ENCODE measurements around the gene SEMA5A.
A peak's percentile ranks its signal among the peaks of the same experiment; 100 is the strongest.

The SEMA5A gene, protein sequence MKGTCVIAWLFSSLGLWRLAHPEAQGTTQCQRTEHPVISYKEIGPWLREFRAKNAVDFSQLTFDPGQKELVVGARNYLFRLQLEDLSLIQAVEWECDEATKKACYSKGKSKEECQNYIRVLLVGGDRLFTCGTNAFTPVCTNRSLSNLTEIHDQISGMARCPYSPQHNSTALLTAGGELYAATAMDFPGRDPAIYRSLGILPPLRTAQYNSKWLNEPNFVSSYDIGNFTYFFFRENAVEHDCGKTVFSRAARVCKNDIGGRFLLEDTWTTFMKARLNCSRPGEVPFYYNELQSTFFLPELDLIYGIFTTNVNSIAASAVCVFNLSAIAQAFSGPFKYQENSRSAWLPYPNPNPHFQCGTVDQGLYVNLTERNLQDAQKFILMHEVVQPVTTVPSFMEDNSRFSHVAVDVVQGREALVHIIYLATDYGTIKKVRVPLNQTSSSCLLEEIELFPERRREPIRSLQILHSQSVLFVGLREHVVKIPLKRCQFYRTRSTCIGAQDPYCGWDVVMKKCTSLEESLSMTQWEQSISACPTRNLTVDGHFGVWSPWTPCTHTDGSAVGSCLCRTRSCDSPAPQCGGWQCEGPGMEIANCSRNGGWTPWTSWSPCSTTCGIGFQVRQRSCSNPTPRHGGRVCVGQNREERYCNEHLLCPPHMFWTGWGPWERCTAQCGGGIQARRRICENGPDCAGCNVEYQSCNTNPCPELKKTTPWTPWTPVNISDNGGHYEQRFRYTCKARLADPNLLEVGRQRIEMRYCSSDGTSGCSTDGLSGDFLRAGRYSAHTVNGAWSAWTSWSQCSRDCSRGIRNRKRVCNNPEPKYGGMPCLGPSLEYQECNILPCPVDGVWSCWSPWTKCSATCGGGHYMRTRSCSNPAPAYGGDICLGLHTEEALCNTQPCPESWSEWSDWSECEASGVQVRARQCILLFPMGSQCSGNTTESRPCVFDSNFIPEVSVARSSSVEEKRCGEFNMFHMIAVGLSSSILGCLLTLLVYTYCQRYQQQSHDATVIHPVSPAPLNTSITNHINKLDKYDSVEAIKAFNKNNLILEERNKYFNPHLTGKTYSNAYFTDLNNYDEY

GRCh38 chr5:9545992-9546851, at the start of gene SEMA5A:
Gene SEMA5A, minus strand, starts transcription at chr5:9546075. Its CDS starts 166,129 bp downstream, at chr5:9379946.
- DNase-seq: peak in 48 of 56 donors; percentile 16 to 82 (median 58)

- DNase-seq: no peak
These were observed 49.0 kb upstream of the SEMA5A start for GRCh38 chr5:9594913-9595312.

- peak in 12 of 56 donors; percentile 7 to 50 (median 22) for DNase-seq
These were observed 43.4 kb upstream of the SEMA5A start for GRCh38 chr5:9589049-9589835.

DNA sequence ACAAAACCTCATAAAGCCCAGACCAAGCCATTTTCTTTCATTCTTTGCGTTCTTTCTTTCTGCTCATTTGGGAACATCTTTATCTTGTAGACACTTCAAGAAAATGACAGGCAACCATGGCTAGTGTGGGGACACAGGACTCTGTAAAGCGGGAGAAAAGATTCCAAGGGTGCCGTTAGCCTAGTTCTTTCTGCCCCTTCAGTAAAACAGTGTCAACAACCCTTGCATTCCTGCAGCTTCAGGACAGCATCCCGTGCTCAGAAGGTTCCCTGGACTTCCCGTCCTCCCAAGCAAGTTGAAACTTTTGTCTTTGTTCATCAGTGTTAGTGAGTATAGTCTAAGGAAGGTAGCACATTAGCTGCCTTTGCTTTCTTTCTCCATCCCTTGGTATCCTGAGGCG, 42.4 kb upstream of the SEMA5A start:
- no peak for DNase-seq

DNA sequence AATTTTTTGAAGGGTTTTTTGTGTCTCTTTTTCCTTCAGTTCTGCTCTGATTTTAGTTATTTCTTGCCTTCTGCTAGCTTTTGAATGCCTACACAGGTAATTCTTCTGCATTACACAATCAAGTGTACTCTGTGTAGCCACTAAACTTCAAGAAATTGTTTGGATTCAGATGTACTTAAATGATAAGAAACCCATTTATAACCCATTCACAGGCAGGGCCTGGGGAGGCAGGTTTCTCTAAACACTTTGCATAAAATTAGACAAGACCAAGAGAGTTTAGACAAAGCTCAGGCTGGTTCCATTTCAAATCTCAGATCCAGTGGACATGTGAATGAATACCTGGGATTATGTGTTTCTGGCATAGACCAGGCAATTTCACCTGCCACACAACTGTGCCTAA, 41.3 kb upstream of the SEMA5A start:
- no peak for DNase-seq

- DNase-seq: no peak
These were observed 36.5 kb upstream of the SEMA5A start for GRCh38 chr5:9582406-9582805.

DNA sequence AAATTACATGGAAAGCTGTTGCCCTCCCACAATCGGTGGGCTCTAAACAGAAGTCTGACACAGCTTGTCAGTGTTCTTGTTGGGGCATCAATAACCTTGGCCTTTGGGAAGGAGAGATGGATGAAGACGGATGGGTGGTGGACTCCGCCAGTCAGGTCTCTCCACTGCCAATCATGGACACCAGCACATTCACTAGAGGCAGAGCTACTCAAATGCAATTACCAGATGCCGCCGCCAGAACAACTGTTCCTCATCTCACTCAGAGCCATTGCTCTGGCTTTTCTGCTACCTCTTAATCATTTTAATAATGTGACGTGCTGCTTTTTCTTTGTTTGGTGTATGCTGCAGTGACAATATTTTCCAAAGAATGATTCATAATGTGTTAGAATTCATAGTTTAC, 27.9 kb upstream of the SEMA5A start:
- DNase-seq: no peak

GRCh38 chr5:9572246-9572645, 26.4 kb upstream of the SEMA5A start:
- DNase-seq: no peak

GRCh38 chr5:9570876-9571275, 25.0 kb upstream of the SEMA5A start:
- DNase-seq: no peak

- DNase-seq: no peak
These were observed 21.2 kb upstream of the SEMA5A start for GRCh38 chr5:9567039-9567438.

DNA sequence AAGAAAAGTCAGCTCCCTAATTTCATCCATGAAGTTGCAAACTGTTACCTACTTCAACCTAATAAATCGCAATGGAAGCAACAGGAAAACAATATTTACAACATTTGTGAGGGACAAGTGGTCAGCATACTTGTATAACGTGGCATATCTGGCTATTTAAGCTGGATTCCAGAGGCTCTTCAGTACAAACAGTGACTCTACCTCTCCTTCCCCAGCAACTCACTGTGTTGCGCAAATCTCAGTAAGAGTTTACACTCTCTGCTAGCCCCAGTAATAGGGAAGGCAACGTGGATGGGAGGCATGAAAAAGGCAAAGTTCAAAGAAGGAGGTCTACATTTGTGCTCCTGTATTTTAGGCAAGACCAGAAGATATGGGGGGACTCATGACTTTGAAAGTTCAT, 18.9 kb upstream of the SEMA5A start:
- no peak for DNase-seq

GRCh38 chr5:9562141-9562540, 16.3 kb upstream of the SEMA5A start:
- peak in 1 of 56 donors; percentile 5 for DNase-seq

DNA sequence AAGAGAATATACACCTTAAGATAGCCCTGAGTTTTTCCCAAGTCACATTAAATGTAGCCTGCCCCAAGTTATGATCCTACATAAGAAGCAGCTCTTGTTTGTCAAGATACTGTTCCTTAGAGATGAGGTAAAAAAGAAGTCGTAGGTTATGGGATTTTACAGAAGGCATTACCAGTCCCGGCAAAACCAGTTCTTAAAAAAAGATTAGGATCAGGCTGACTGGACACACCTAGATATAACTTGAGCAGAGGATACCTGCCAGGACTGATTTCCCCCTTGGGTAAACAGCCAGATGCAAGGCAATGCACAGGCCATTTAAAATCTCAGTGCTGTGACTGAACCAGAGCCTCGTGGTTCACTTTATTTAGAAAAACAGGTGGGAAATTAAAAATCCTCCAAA, 14.1 kb upstream of the SEMA5A start:
- DNase-seq: no peak

- DNase-seq: no peak
These were observed 12.6 kb upstream of the SEMA5A start for GRCh38 chr5:9558319-9558965.

GRCh38 chr5:9557696-9558095, 11.8 kb upstream of the SEMA5A start:
- DNase-seq: no peak

GRCh38 chr5:9555961-9556360, 10.1 kb upstream of the SEMA5A start:
- DNase-seq: no peak

DNA sequence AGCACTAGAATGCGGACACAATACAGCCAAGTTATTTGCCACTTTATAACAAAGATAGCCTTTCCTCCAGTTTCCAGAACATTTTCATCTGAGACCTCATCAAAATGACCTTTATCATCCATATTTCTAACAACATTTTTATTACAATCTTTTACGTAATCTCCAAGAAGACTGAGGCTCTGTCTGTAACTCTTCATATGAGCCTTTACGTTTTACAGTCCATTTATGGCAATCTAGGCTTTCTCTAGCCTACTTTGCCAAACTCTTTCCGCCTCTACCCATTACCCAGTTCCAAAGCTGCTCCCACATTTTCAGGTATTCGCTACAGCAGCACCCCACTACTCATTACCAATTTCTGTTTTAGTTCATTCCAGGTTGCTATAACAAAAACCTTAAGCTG, 8.2 kb upstream of the SEMA5A start:
- DNase-seq: no peak

DNA sequence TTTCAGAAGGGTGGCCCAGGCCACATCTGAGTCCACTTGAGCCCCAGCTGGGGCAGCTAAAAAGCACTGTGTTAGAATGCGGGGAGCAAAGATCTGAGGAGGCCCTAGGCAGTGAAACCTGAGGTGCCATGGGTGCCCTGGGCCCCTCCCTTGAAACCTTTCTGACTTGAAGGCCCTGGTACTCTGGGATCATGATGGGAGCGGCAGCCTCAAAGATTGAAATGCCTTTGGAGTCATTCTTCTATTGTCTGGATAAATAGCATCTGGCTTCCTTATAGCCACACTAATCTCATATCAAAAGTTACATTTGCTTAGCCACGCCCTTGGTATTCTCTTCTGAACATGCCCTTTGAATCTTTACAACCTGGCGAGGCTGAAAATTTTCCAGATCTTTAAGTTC, 7.7 kb upstream of the SEMA5A start:
- no peak for DNase-seq
